ENCODE measurements around the gene CREBL2.

DNA sequence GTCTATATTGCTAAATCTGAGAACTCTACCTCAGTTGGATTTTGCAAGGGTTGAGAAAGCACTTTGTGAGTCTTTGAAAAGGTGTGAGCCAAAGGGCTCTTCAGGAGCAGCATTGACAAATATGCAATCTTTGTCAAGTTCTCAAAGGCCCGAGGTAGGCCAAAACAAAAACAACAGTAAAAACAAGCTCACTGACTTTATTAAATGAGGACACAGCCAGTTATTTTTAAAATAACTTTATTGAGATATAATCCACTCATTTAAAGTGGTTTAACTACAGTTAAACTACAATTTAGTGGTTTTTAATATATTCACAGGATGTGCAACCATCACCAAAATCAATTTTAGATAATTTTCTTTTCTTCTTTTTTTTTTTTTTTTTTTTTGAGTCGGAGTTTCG, 2.0 kb upstream of the CREBL2 start:
- no peak for TF ChIP-seq POLR2AphosphoS5 (IDR thresholded peaks at IDR 0.05; ENCODE audit: low read depth, low read length)
- TF ChIP-seq TAF1 (IDR thresholded peaks at IDR 0.05; ENCODE audit: borderline replicate concordance, insufficient read depth, low read length), result no peak

All from PFSK-1 (cell line).